ENCODE measurements around the gene STX19.
"Not testable (repeated sequence)": the region's sequence is repeated elsewhere in the genome, so short reads cannot be mapped to it uniquely, and the experiment has no call there.

STX19 gene

GRCh38 chr3:94028093-94028837 is at the start of gene STX19:
Gene STX19 (minus strand): TSS chr3:94028597. CDS start chr3:94015269, 13,328 bp downstream.
- DNase-seq (ENCODE audit: low spot score): no peak

GRCh38 chr3:94076055-94076454 is 47.7 kb upstream of the STX19 start:
- DNase-seq (ENCODE audit: low spot score): no peak

GRCh38 chr3:94071713-94072284 is 43.4 kb upstream of the STX19 start:
- no peak for DNase-seq (ENCODE audit: low spot score)

- no peak for DNase-seq (ENCODE audit: low spot score)
These were observed 42.0 kb upstream of the STX19 start for GRCh38 chr3:94070341-94070911.

- peak; percentile 45 for DNase-seq (ENCODE audit: low spot score)
These were observed 40.9 kb upstream of the STX19 start for GRCh38 chr3:94069194-94069813.

GRCh38 chr3:94066506-94067500 is 38.4 kb upstream of the STX19 start:
- DNase-seq (ENCODE audit: low spot score): no peak

GRCh38 chr3:94065819-94066480 is 37.6 kb upstream of the STX19 start:
- DNase-seq (ENCODE audit: low spot score): no peak

GRCh38 chr3:94065122-94065521 is 36.7 kb upstream of the STX19 start:
- DNase-seq (ENCODE audit: low spot score): no peak

GRCh38 chr3:94064243-94064860 is 36.0 kb upstream of the STX19 start:
- DNase-seq (ENCODE audit: low spot score): no peak

- DNase-seq (ENCODE audit: low spot score): no peak
These were observed 35.2 kb upstream of the STX19 start for GRCh38 chr3:94063496-94064119.

- DNase-seq (ENCODE audit: low spot score): peak; percentile 94
These were observed 34.4 kb upstream of the STX19 start, which contains the start of the genes DHFR2 and NSUN3 for GRCh38 chr3:94062513-94063404. Gene DHFR2 (minus strand): TSS chr3:94062916. CDS start chr3:94061511, 1,405 bp downstream. Gene NSUN3 (plus strand): TSS chr3:94063061. CDS start chr3:94063127, 66 bp downstream.

GRCh38 chr3:94061297-94061696 is 32.9 kb upstream of the STX19 start:
- no peak for DNase-seq (ENCODE audit: low spot score)

- no peak for DNase-seq (ENCODE audit: low spot score)
These were observed 22.1 kb upstream of the STX19 start for GRCh38 chr3:94050546-94050945.

GRCh38 chr3:94049267-94049666 is 20.9 kb upstream of the STX19 start:
- DNase-seq (ENCODE audit: low spot score): no peak

- no peak for DNase-seq (ENCODE audit: low spot score)
These were observed 18.1 kb upstream of the STX19 start for GRCh38 chr3:94046533-94046932.

- not testable (repeated sequence) for DNase-seq (ENCODE audit: low spot score)
These were observed 15.9 kb upstream of the STX19 start for GRCh38 chr3:94044100-94044936.

GRCh38 chr3:94043285-94043684 is 14.9 kb upstream of the STX19 start:
- no peak for DNase-seq (ENCODE audit: low spot score)

GRCh38 chr3:94036909-94037507 is 8.6 kb upstream of the STX19 start:
- DNase-seq (ENCODE audit: low spot score): peak; percentile 36
